Natural killer cell (primary cell): ENCODE data around the gene TADA3. TPM values are rescaled to one million over a fixed set of nuclear protein-coding genes. Genes with fewer than 3 reads are reported as not detected.

Experiments
- ATAC-seq, 3 donors: fragments of 150-1000 bp in 2 of 3; fragments of 200-7000 bp in 1 of 3; cut with Tn5 transposase; 1 replicate in 1 of 3; 2 replicates in 2 of 3; pipeline ENCODE4 v1.10.0; 2021; ENCODE audit warnings: mild to moderate bottlenecking in 2 of 3, moderate library complexity in 2 of 3
- DNase-seq, 2 donors: peaks; one replicate each; pipeline versions ENCODE4 v3.0.0 to v3.0.0-alpha.2; 2013 to 2021; ENCODE audit warnings: mixed read lengths in 1 of 2
- H3K27ac ChIP-seq: one replicate; pipeline ENCODE4 v1.5.1; 2013; ENCODE audit warnings: mild to moderate bottlenecking, low read length
- H3K27me3 ChIP-seq: one replicate; pipeline ENCODE4 v1.6.1; 2013; ENCODE audit warnings: low read length; ENCODE audit not compliant: control insufficient read depth, insufficient read depth
- H3K36me3 ChIP-seq: one replicate; pipeline ENCODE4 v1.6.1; 2013; ENCODE audit warnings: low read length; ENCODE audit not compliant: control insufficient read depth, insufficient read depth
- H3K4me1 ChIP-seq: one replicate; pipeline ENCODE4 v1.6.1; 2013; ENCODE audit warnings: low read length; ENCODE audit not compliant: control insufficient read depth, insufficient read depth
- H3K4me3 ChIP-seq: one replicate; pipeline ENCODE4 v1.5.1; 2013; ENCODE audit warnings: low read length
- H3K9me3 ChIP-seq: one replicate; pipeline ENCODE4 v1.6.1; 2013; ENCODE audit warnings: low read length; ENCODE audit not compliant: control insufficient read depth, insufficient read depth
- H3K27ac Mint-ChIP-seq, 2 donors: one replicate each; pipeline ENCODE4 v1.8.0; 2022; ENCODE audit warnings: mild to moderate bottlenecking in 2 of 2, mixed read lengths in 2 of 2, moderate library complexity in 1 of 2
- H3K27me3 Mint-ChIP-seq, 2 donors: one replicate each; pipeline ENCODE4 v1.8.0; 2022; ENCODE audit warnings: low read depth in 2 of 2, mixed read lengths in 2 of 2
- H3K36me3 Mint-ChIP-seq: one replicate; pipeline ENCODE4 v1.8.0; 2022; ENCODE audit warnings: mixed read lengths
- H3K4me1 Mint-ChIP-seq, 2 donors: one replicate each; pipeline ENCODE4 v1.8.0; 2022; ENCODE audit warnings: mixed read lengths in 2 of 2
- H3K4me3 Mint-ChIP-seq: one replicate; pipeline ENCODE4 v1.8.0; 2022; ENCODE audit warnings: mild to moderate bottlenecking, moderate library complexity, mixed read lengths
- H3K9me3 Mint-ChIP-seq, 2 donors: one replicate each; pipeline ENCODE4 v1.8.0; 2022; ENCODE audit warnings: mixed read lengths in 2 of 2
- CTCF ChIP-seq: fragments of 200-600 bp; IDR thresholded peaks from one replicate; pipeline ENCODE4 v1.8.0; 2022; ENCODE audit warnings: antibody characterized with exemption
- WGBS: methylation state at CpG from one replicate; pipeline ENCODE4 v1.1.7; 2013; ENCODE audit warnings: missing lambda C conversion rate; ENCODE audit not compliant: insufficient coverage; 5-methylcytosine and 5-hydroxymethylcytosine counted together
- intact Hi-C: fragments of 100-400 bp; cut with micrococcal nuclease; formaldehyde crosslinking; loops from one replicate; pipeline ENCODE4 v1.14.2; 2022
- total RNA-seq, 4 donors: library from RNA; stranded (reverse); fragments of 120-200 nt in 1 of 4; gene quantifications; one replicate each; pipeline versions ENCODE4 v1.2.3 to v1.2.4, GENCODE V29; 2013 to 2022

Gene TADA3
- total RNA-seq, 3 donors from 2014 or later (not counting 1 experiment from before 2014, with no cell fraction given) = 59.2 to 73.7 (median 69.2) TPM

GRCh38 chr3:9767418-9767817, 24.9 kb downstream of the TADA3 start:
- Mint-ChIP-seq H3K9me3 (no peaks in the 10 kb centered on the region), H3K27me3 (no peaks in the 10 kb centered on the region), H3K27ac (peak overlapping the region; percentile 3 to 84), H3K4me1 (peaks cover 33 to 49% of the 10 kb centered on the region in 2 donors), H3K36me3 (no peaks in the 10 kb centered on the region), H3K4me3 (peak overlapping the region; percentile 50)
- WGBS = 79% methylated on average over 7 of the region's 7 CpGs
- no peak for DNase-seq
- peaks cover 36% of the 10 kb centered on the region for H3K4me1 ChIP-seq
- H3K36me3 ChIP-seq = no peaks in the 10 kb centered on the region
- H3K27ac ChIP-seq = no peak overlapping the region
- no peak for ATAC-seq
- no peak for TF ChIP-seq CTCF
- no peak overlapping the region for H3K4me3 ChIP-seq
- no peaks in the 10 kb centered on the region for H3K9me3 ChIP-seq
- no peaks in the 10 kb centered on the region for H3K27me3 ChIP-seq
- intact Hi-C loops = no loop called here

GRCh38 chr3:9765865-9766264, 26.4 kb downstream of the TADA3 start:
- intact Hi-C loops = no loop called here
- H3K27me3 Mint-ChIP-seq = no peaks in the 10 kb centered on the region
- TF ChIP-seq CTCF = no peak
- Histone ChIP-seq H3K27me3 (no peaks in the 10 kb centered on the region), H3K27ac (no peak overlapping the region), H3K36me3 (no peaks in the 10 kb centered on the region), H3K9me3 (no peaks in the 10 kb centered on the region), H3K4me3 (no peak overlapping the region), H3K4me1 (peaks cover 36% of the 10 kb centered on the region)
- no peak for ATAC-seq
- H3K27ac Mint-ChIP-seq = peak overlapping the region in 1 of 2 donors; percentile 38
- peaks cover 29 to 46% of the 10 kb centered on the region in 2 donors for H3K4me1 Mint-ChIP-seq
- H3K36me3 Mint-ChIP-seq = no peaks in the 10 kb centered on the region
- H3K4me3 Mint-ChIP-seq = no peak overlapping the region
- no peaks in the 10 kb centered on the region for H3K9me3 Mint-ChIP-seq
- WGBS = 94% methylated on average over 4 of the region's 4 CpGs
- no peak for DNase-seq

- no peaks in the 10 kb centered on the region for H3K9me3 ChIP-seq
- intact Hi-C loops = no loop called here
Observed at GRCh38 chr3:9762871-9763270, 29.4 kb downstream of the TADA3 start.

More at GRCh38 chr3:9762871-9763270, 29.4 kb downstream of the TADA3 start:
- Mint-ChIP-seq H3K27ac (no peak overlapping the region), H3K36me3 (no peaks in the 10 kb centered on the region), H3K4me3 (no peak overlapping the region), H3K9me3 (no peaks in the 10 kb centered on the region), H3K27me3 (no peaks in the 10 kb centered on the region), H3K4me1 (peaks cover 13 to 28% of the 10 kb centered on the region in 2 donors)
- H3K4me1 ChIP-seq = peaks cover 10% of the 10 kb centered on the region
- no peak for TF ChIP-seq CTCF
- H3K36me3 ChIP-seq = peaks cover 10% of the 10 kb centered on the region
- no peak for ATAC-seq
- H3K27me3 ChIP-seq = no peaks in the 10 kb centered on the region
- H3K4me3 ChIP-seq = no peak overlapping the region
- WGBS = 99% methylated on average over 8 of the region's 8 CpGs
- H3K27ac ChIP-seq = no peak overlapping the region
- no peak for DNase-seq
